NCI-H1105 treated with DMSO at 0.1 percent for 48 hours (cell line): ENCODE measurements around the gene RASEF.
A peak's percentile ranks its signal among the peaks of the same experiment; 100 is the strongest.
"Not testable (repeated sequence)": the region's sequence is repeated elsewhere in the genome, so short reads cannot be mapped to it uniquely, and the experiment has no call there.

ENCODE experiments used
- DNase-seq: peaks from one replicate; lab custom pipeline; 2025; lab: John Stamatoyannopoulos, UW

RASEF gene

DNA sequence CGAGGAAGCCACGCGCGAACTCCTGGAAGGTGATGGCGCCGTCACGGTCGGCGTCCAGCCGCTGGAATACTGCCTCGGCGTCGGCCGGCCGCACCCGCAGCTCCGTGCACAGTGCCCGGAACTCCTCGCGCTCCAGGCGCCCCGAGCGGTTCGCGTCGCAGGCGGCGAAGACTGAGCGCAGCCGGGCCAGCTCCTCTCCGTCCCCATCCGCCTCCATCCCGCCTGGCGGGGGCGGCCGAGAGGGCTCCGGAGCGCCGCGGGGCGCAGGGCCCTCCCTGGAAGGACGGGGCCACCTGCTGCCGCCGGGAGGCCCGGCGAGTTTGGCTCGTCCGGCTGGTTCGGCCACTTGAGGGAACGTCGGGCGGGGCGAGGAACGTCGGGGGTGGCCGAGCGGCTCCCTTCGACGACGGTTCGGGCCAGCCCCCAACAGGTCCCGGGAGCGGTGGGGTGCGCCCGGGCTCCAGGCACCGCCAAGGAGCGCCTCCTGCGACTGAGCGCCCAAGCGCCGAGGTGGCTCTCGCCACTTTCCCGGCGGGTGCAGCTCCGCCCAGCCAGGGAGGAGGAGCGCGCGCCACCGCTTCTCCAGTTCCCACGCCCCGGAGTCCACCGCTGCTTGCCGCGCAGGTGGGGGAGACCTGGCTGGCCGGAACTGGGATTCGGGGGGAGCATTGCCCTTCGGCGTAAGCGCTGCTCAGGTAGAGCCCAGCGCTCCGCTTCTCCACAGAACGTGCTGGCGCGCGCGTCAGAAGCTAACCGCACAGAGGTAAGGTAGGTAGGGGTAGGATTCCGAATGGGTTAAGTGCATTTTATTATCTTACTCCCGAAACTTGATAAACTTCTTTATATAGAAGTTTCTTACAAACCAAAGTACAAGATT is at the start of gene RASEF:
TSS of gene RASEF (minus strand) at position 492 of the 877 bp plus-strand sequence. CDS start at position 217, 275 bp downstream.
- DNase-seq = peak; percentile 74

GRCh38 chr9:83111169-83111568 is 48.2 kb upstream of the RASEF start:
- no peak for DNase-seq

DNA sequence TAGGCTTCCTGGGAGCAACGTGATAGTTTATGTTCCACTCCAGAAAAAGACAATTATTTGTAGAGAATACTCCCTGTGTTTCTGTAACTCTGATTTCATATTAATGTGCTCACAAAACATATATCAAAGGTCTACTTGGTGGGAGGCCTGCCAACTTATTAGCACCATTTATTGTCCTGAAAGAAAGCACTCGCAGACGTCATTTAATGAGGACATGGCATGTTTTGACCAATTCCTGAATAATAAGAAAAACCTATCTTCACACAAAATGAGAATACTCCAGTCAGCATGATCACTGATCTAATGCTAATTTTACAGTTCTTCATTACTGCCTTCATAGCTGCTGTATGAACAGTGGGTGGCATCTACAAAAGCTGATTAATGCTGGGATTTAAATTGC is 46.4 kb upstream of the RASEF start:
- peak; percentile 3 for DNase-seq

GRCh38 chr9:83108208-83108607 is 45.3 kb upstream of the RASEF start:
- DNase-seq = no peak

DNA sequence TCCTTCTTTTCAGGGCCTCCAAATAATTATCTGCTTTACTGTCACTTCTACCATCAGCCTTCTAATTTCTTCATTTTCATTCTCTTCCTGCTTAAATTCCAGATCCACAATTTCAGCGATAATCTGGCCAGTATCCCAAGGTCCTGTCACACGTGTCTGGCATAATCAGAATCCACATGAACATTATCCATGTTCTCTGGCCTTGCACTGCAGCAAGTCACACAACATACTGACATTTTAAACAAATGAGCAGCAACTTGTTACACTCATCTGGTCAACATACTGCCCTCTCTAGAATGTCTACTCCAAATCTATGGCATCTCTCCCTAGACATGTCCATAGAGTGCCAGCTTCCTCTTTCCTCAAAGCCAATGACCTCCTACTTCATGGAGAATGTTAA is 43.8 kb upstream of the RASEF start:
- DNase-seq = no peak

GRCh38 chr9:83106263-83106662 is 43.3 kb upstream of the RASEF start:
- DNase-seq = no peak

DNA sequence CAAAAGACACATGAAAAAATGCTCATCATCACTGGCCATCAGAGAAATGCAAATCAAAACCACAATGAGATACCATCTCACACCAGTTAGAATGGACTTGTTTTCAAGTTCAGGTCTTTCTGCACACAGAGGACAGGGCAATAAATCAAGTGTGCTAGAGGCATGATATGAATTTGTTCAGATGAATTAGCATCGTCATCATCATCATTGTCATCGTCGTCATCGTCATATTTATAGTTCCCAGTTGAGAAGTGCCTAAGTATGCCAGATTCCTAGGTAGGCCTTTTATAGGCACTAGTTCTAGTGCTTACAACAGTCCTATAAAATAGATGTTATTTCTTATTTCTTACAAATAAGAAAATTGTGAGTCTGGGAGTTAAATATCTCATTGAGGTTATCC is 34.7 kb upstream of the RASEF start:
- no peak for DNase-seq

DNA sequence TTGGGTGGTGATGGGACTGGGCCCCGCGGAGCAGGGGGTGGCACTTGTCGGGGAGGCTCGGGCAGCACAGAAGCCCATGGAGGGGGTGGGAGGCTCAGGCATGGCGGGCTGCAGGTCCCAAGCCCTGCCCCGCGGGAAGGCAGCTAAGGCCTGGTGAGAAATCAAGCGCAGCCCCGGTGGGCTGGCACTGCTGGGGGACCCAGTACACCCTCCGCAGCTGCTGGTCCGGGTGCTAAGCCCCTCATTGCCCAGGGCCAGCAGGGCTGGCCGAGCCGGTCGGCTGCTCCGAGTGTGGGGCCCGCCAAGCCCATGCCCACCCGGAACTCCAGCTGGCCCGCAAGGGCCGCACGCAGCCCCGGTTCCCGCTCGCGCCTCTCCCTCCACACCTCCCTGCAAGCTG is 30.4 kb upstream of the RASEF start:
- not testable (repeated sequence) for DNase-seq

- DNase-seq = peak; percentile 50
Observed at GRCh38 chr9:83081846-83082245, 18.9 kb upstream of the RASEF start.

DNA sequence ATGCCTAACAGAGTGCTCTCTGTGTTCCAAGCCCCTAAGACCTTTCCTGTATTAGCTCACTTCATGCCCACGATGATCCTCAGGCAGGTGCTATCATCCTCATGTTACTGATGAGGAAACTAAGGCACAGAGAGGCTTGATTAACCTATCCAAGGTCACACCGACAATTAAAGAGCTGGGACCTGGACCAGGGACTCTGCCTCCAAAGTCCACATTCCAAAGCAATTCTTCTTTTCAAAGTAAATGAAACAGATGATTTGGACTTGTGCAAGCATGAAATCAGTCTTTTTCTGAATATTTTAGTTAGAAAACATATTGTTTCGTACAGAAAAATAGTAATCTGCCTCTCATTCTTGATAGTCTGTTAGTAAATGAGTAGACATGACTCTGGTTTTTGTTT is 18.1 kb upstream of the RASEF start:
- DNase-seq = no peak

- not testable (repeated sequence) for DNase-seq
Observed at GRCh38 chr9:83075932-83076331, 13.0 kb upstream of the RASEF start.

GRCh38 chr9:83072498-83072897 is 9.6 kb upstream of the RASEF start:
- not testable (repeated sequence) for DNase-seq

DNA sequence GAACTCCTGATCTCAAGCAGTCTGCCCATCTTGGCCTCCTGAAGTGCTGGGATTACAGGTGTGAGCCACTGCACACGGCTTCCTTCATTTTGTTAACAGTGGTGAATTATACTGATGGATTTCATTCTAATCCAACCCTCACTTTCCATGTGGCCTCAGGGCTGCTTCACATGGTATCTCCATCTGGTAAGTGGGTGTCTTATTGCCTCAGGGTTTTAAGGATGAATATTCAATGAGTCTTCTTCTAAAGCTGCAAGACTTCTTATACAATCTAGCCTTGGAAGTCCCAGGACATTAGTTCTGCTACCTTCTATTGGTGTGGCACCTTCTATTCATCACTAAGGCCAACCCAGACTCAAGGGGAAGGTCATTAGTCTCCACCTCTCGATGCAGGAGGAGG is 8.7 kb upstream of the RASEF start:
- no peak for DNase-seq

- DNase-seq = no peak
Observed at GRCh38 chr9:83070261-83070660, 7.3 kb upstream of the RASEF start.

- no peak for DNase-seq
Observed at GRCh38 chr9:83069651-83070050, 6.7 kb upstream of the RASEF start.

DNA sequence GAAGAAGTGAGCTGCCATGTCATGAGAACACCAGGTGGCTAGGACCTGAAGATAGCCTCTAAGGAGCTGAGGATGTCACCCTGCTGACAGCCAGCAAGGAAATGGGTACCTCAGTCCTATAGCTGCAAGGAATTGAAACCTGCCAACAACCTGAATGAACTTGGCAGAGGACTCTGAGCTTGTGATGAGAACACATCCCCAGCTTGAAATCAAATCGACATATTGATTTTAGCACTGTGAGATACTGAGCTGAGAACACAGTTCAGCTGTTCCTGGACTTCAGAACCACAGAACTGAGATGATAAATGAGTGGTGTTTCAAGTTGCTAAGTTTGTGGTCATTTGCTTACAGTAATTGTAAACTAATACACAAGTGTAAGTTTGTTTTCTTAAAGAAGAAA is 5.5 kb upstream of the RASEF start:
- no peak for DNase-seq

GRCh38 chr9:83067579-83067978 is 4.6 kb upstream of the RASEF start:
- DNase-seq = no peak

DNA sequence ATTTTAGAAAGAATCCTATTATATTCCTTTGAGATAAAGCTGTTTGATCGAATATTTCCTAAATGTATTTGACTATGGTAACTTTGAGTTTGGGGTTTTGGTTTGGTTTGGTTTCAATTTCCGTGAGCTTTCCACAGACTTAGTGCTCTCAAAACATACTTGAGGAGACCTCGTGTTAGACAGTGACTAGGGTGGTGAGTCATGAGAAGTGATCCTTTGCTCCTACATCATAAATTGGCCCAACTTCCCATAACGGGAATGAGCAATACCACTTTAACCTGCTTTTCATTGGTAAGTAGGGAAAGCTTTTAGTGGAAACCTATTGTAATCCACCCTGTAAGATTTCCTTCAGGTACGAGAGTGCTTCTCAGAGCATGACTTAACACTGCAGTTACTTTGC is 3.8 kb upstream of the RASEF start:
- DNase-seq = no peak

DNA sequence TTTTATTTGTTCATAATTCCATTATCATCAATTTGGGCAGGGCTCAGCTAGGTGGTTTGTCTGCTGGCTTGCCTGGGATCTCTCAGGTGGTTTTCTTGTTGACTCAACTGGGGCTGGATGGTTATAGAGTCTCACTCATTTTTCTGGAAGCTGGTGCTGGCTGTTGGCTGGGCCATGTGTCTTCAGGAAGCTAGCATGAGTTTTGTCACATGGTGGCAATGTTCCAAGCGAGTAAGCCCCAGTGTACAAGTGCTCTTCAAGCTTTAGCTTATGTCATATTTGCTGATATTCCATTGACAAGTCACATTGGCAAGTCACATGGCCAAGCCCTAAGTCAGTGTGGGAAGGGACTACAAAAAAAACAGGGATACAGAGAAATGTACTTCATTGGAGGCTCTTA is 2.3 kb upstream of the RASEF start:
- no peak for DNase-seq

- peak; percentile 68 for DNase-seq
Observed at GRCh38 chr9:83061990-83062650, 822 bp downstream of the RASEF start.

GRCh38 chr9:83061036-83061435 is 1.9 kb downstream of the RASEF start:
- no peak for DNase-seq

GRCh38 chr9:83060556-83060955 is 2.4 kb downstream of the RASEF start:
- DNase-seq = peak; percentile 85

DNA sequence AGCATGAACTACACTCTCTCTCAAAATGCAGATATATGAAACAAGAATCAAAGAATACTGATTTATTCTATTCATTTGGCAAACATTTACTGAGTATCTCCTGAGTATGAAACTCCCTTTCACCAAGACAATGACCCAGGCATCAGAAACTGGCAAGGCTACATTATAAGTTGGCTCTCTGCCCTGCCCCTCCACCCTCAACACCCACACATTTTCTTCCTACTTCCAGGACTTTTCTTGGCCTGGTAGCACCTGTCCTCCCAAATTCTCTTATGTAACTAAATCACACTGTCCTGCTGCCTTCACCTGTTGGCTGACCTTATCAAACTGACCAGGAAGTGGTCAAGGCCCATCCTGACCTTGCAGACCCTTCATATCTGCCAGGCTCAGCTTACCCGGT is 3.5 kb downstream of the RASEF start:
- DNase-seq = no peak
